DMS53 treated with DMSO at 0.1 percent for 48 hours (cell line): ENCODE data around the gene TPM2.
A peak's percentile ranks its signal among the peaks of the same experiment; 100 is the strongest.

Source experiments
- DNase-seq: peaks from one replicate; lab custom pipeline; 2025; ENCODE audit not compliant: unreplicated experiment; lab: John Stamatoyannopoulos, UW

Gene TPM2

DNA sequence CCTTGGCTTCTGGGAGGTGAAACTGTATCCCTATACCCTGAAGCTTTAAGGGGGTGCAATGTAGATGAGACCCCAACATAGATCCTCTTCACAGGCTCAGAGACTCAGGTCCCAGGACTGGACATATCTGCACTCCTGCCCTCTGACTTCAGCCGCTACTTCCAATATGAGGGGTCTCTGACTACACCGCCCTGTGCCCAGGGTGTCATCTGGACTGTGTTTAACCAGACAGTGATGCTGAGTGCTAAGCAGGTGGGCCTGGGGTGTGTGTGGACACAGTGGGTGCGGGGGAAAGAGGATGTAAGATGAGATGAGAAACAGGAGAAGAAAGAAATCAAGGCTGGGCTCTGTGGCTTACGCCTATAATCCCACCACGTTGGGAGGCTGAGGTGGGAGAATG is 10.6 kb downstream of the TPM2 start:
- no peak for DNase-seq

DNA sequence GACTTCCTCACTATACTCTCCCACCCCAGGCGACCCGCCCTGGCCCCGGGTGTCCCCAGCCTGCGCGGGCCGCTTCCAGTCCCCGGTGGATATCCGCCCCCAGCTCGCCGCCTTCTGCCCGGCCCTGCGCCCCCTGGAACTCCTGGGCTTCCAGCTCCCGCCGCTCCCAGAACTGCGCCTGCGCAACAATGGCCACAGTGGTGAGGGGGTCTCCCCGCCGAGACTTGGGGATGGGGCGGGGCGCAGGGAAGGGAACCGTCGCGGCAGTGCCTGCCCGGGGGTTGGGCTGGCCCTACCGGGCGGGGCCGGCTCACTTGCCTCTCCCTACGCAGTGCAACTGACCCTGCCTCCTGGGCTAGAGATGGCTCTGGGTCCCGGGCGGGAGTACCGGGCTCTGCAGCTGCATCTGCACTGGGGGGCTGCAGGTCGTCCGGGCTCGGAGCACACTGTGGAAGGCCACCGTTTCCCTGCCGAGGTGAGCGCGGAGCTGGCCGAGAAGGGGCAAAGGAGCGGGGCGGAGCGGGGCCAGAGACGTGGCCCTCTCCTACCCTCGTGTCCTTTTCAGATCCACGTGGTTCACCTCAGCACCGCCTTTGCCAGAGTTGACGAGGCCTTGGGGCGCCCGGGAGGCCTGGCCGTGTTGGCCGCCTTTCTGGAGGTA is 13.9 kb downstream of the TPM2 start:
- no peak for DNase-seq

DNA sequence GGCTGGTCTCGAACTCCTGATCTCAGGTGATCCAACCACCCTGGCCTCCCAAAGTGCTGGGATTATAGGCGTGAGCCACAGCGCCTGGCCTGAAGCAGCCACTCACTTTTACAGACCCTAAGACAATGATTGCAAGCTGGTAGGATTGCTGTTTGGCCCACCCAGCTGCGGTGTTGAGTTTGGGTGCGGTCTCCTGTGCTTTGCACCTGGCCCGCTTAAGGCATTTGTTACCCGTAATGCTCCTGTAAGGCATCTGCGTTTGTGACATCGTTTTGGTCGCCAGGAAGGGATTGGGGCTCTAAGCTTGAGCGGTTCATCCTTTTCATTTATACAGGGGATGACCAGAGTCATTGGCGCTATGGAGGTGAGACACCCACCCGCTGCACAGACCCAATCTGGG is 14.5 kb downstream of the TPM2 start:
- DNase-seq, result no peak

DNA sequence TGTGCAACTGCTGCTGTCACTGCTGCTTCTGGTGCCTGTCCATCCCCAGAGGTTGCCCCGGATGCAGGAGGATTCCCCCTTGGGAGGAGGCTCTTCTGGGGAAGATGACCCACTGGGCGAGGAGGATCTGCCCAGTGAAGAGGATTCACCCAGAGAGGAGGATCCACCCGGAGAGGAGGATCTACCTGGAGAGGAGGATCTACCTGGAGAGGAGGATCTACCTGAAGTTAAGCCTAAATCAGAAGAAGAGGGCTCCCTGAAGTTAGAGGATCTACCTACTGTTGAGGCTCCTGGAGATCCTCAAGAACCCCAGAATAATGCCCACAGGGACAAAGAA is 15.7 kb downstream of the TPM2 start:
- no peak for DNase-seq

DNA sequence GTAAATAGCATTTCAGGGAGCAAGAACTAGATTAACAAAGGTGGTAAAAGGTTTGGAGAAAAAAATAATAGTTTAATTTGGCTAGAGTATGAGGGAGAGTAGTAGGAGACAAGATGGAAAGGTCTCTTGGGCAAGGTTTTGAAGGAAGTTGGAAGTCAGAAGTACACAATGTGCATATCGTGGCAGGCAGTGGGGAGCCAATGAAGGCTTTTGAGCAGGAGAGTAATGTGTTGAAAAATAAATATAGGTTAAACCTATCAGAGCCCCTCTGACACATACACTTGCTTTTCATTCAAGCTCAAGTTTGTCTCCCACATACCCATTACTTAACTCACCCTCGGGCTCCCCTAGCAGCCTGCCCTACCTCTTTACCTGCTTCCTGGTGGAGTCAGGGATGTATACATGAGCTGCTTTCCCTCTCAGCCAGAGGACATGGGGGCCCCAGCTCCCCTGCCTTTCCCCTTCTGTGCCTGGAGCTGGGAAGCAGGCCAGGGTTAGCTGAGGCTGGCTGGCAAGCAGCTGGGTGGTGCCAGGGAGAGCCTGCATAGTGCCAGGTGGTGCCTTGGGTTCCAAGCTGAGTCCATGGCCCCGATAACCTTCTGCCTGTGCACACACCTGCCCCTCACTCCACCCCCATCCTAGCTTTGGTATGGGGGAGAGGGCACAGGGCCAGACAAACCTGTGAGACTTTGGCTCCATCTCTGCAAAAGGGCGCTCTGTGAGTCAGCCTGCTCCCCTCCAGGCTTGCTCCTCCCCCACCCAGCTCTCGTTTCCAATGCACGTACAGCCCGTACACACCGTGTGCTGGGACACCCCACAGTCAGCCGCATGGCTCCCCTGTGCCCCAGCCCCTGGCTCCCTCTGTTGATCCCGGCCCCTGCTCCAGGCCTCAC is 16.3 kb downstream of the TPM2 start, which contains the start of gene CA9:
CA9 (plus strand) TSS at position 797 of the 893 bp plus-strand sequence; CDS start at position 829, 32 bp downstream.
- DNase-seq, result peak; percentile 13

DNA sequence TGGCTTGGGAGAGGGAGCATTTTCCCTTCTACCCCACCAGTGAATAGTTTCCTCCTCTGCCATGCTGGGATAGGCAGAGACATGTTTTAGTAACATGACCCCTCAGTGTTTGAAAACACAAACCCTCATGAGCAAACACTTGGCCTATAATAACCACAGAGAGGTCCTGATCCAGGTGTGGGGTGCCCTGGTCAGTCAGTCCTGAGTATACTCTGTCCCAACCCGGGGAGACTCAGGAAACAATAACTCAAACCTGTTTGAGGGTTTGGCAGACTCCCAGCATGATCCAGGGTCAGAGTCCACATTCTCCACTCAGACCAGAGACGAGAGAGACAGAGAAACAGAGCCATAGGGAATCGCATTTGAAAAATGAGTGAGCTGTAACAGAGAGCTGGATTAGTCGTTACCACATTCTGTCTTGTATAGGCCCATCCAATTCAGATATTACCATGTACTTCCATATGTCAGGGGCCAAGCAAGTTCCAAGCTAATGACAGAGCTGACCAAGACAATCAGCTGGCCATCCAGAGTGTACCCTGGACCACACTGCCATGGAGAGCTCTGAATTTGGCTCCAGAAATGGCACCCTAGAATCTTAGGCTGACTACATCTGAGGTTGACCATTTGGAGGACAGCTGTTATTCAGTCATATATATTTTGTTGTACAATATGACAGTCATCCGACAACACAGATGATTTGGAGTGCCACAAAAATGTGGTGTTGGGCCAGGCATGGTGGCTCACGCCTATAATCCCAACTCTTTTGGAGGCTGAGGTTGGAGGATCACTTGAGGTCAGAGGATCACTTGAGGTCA is 20.2 kb downstream of the TPM2 start:
- DNase-seq, result peak; percentile 78

DNA sequence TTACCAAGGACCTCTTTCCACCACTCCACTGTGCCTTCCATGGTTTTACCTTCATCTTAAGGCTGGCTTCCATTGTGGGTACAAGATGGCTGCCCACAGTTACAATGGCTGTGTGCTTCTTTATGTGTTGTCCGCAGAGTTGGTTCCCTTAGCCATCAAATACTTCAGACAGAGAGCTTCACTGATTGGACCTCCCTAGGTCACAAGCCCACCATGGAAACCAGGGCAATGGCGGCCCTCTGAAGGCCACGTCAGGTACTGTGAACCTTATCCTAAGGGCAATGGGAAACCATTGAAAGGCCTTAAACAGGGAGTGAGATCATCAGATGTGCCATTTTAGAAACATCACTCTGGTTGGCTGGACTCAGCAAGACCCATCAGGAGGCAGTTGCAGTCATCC is 21.8 kb downstream of the TPM2 start:
- no peak for DNase-seq

DNA sequence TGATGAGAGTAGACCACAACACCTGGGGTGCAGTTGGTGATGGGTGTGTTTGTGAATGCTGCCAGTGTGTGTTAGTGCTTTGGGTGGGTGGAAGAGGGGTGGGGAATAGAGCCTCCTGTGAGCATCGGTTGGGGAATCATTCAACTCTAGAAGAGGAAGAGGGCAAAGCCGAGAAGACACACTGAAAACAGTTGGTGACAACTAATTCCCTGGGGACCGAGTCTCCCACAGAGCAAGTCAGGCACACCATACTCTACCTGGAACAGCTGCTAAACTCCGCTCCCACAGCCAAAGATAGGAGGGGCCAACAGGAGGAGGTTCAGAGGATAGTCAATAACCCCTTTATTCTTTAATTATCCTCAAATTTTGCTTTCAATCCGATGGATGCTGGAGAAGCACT is 23.2 kb downstream of the TPM2 start:
- no peak for DNase-seq

DNA sequence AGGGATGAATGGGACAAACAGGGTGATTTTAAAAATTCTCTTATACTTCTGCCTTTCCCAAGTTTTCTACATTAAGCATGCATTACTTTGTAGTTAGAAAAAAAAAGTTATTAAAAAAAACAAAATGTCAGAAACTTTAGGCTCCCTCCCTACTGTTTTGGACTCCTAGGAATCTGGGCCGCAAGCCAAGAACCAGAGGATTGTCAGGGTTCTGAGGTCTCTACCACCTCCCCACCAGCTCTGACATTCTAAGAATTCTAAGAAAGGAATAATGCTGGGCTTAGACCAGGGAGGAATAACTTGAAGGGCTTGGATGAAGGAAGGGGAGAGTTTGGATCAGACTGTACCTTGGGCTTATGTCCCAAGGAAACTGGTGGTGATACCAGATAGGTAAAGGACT is 23.7 kb downstream of the TPM2 start:
- DNase-seq, result no peak

DNA sequence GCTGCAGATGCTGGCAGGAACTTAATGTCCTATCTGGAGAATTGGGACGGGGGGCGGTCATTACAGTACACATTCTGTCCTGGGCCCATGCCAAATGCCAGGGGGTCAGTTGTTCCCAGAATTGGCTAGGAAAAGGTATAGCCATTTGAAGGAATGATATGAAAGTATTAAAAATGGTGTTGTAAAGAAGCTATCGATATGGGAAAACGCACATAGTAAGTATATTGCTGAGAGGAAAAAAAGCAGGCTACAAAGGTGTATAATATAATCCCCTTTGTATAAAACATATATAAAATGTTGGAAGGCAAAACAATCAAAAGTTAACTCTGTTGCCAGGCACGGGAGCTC is 24.3 kb downstream of the TPM2 start:
- no peak for DNase-seq

DNA sequence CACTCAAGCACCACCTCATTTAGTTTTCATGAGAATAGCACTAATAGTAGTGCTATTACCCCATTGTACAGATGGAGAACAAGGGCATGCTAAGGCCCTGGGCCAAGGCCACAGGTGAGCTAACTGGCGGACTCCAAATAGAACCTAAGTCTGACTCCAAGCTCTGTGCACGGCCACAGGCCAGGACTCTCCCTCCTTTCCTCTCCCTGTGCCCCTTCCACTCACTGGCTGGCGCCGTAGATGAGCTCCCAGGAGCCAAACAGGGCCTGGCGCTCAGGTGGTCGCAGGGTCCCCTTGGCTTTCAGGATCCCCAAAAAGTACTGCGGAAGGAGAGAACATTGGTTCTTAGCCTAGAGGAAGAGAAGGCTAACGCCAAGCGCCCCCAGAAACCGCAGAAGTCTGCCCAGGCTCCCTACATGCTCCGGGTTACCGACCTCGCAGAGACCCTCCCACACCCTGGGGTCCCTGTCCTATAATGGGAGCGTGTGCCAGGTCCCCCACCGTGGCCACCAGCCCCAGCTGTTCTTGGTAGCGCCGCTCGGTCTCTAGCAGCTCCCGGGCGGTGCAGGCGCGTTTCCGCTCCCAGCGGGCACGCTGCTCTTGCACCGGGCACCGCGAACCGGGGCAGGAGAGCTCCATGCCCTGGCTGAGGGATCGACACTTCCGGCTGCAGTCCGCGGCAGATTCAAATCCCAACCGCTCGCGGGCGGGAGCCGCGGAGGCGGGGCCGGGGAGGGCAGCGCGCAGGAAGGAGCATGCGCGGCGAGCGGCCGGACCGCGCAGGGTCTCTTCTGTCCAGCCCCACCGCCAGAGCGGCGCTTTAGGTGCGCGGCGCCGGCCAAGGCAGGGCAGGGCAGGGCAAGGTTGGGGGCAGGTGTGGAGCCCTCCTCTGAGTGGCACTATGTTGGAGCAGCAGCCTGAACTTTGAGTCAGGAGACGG is 24.9 kb downstream of the TPM2 start, which contains the start of gene ARHGEF39:
ARHGEF39 (minus strand) TSS at position 665 of the 940 bp plus-strand sequence; CDS start at position 639, 26 bp downstream.
- peak; percentile 79 for DNase-seq

DNA sequence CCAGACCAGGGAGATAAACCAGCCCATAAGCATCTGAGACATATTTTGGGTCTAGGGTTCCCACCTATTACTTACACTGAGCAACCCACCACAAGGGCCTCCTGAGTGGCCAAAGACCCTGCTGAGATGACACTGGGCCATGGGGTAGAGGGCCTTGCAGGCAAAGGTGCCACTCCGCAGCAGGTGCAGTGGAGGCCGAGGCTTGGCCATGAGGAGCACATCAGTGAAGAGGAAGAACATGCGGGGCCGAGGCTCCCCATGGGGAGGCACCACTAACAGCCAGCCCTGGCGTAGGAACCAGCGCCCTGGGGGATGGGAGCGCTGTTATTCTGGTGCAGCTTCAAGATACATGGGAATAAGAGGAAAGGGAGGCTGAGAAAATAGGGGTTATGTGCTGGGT is 27.3 kb downstream of the TPM2 start:
- DNase-seq, result no peak

DNA sequence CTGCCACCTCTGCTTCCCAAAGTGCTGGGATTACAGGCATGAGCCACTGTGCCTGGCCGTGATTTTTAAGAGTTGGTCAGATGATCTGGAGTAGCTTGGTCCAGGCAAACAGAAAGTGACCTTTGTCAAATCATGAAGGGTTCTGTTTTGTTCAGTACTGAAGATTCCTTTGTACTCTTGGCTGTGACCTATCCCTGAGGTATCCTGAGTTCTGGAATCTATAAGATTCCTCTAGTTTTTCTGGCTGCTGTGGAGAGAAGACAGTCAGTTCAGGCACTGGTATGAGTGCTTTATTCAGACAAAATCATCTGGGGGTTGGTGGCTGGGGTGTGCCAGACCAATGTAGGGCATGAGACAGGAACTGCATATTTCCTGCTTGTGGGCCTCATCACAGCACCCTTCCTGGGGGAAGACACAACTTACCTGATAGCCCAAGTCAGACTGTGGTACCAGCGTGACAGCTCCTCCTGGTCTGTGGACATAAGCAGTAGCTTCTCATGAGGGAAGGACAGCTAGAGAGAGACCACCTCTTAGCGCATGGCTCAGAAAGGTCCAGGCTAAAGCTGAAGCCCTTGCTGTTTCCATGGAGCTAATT is 27.9 kb downstream of the TPM2 start:
- DNase-seq, result no peak

DNA sequence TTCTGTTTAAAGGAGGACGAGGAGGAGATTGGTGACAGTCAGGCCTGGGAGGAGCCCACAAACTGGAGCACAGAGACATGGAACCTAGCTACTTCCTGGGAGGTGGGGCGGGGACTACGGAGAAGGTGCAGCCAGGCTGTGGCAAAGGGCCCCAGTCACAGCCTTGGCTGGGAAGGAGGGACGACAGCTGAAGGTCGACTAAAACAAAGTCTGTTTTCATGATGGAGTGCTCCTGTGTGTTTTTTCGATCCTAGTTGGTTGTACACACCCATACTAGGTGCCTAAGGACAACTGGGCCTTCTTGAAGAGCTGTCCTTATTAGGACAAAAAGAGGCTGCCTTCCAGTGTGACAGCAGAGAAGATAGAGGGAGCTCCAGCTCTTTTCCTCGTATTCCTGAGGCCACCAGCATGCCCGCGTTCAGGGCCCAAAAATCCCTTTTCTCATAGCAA is 28.7 kb downstream of the TPM2 start:
- DNase-seq, result peak; percentile 11

DNA sequence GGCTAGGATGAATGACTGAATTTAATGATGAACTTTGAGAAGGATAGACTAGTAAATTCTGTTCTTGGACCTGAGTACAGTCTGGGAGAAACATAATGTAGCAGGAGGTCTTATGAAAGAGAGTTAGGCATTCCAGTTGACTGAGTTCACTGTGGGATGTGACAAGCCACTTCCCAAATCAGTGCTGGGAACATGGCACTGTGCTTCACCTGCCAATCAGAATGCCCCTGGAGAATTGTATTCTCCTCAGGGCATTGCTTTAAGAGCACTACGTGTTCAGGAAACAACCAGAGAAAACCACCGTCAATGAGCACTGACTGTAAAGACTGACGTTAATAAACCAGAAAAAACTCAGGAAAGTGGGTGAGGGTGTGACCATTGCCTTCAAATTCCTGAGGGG is 30.4 kb downstream of the TPM2 start:
- DNase-seq, result no peak

DNA sequence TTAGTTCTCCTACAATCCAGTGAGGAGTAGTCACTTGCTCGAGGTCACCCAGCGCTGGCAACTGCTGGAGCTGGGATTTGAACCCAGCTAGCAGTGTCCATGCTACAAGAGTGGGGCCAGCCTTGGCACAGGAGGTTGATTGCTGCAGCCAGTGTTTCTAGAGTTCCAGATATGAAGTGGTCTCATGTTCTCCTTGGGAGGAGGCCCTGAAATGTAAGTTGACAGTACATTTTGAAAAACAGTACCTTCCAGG is 30.8 kb downstream of the TPM2 start:
- DNase-seq, result no peak

DNA sequence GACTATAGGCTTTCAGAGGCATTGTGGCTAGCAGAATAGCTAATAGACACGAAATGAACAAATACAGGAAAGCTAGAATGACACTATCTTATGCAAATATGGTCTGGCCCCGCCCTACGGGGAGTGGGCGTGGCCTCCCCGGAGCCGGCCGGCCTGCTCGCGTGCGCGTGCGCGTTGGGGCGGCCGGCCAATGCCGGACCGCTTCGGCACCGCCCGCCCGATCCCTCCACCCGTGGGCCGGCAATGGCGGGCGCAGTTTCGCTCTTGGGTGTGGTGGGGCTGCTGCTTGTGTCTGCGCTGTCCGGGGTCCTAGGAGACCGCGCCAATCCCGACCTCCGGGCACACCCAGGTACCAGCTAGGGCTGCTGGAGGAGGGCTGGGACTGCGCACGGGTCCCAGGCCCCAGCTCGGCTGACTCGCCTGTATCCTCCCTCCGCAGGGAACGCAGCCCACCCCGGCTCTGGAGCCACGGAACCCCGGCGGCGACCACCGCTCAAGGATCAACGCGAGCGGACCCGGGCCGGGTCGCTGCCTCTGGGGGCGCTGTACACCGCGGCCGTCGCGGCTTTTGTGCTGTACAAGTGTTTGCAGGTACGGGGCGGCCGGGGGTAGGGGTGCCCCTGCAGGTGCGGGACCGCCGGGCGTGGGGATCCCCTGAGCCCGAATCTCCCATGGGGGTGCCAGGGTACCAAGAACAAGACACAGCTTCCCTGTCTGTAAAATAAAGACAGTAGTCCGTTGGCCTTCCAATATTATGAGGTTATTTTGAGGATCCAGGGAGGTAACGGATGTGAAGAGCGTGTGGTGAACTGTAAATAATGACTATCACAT is 31.4 kb downstream of the TPM2 start, which contains the start of gene CCDC107:
CCDC107 (plus strand) TSS at position 156 of the 831 bp plus-strand sequence; CDS start at position 244, 88 bp downstream.
- peak; percentile 11 for DNase-seq

DNA sequence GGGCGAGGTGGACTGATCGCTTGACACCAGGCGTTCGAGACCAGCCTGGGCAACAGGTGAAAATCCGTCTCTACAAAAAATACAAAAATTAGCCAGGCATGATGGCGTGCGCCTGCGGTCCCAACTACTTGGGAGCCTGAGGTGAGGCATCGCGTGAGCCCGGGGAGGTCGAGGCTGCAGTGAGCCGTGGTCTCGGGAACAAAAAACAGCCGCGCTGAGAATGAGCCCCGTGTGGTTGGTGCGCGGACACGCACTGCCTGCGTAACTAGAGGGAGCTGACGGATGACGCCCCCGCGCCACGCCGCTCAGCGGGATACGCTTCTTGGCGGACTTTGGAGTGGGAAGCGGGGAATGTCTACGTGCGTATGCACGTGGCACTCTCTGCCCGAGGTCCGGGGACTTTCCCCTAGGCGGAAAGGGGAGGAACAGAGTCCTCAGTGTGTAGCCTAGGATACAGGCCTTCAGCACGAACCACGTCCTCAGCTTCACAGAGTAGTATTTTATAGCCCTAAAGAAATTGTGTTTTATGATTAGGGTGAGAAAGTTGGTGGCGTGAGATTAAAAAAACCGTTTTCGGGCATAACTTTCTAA is 32.1 kb downstream of the TPM2 start, which contains the start of gene RMRP:
RMRP (minus strand) TSS at position 474 of the 591 bp plus-strand sequence.
- peak; percentile 91 for DNase-seq
